ENCODE results near the gene KRTAP6-2. TPM values are rescaled to one million over a fixed set of nuclear protein-coding genes. Genes with fewer than 3 reads are reported as not detected.

The KRTAP6-2 gene
- total RNA-seq, 3 donors from 2014 or later: not detected

Other genes with a start within 250 kb of the KRTAP6-2 start
- not detected for gene KRTAP13-2, start 226.6 kb downstream of the KRTAP6-2 start, total RNA-seq
- gene KRTAP13-1, start 202.9 kb downstream of the KRTAP6-2 start, total RNA-seq: not detected
- not detected for gene KRTAP13-3, start 173.0 kb downstream of the KRTAP6-2 start, total RNA-seq
- gene KRTAP13-4, start 168.7 kb downstream of the KRTAP6-2 start, total RNA-seq: not detected
- gene KRTAP15-1, start 158.6 kb downstream of the KRTAP6-2 start, total RNA-seq: not detected
- not detected for gene KRTAP19-1, start 118.5 kb downstream of the KRTAP6-2 start, total RNA-seq
- not detected for gene KRTAP19-2, start 111.5 kb downstream of the KRTAP6-2 start, total RNA-seq
- gene KRTAP19-3, start 106.9 kb downstream of the KRTAP6-2 start, total RNA-seq: not detected
- gene KRTAP19-4, start 101.7 kb downstream of the KRTAP6-2 start, total RNA-seq: not detected
- not detected for gene KRTAP19-5, start 96.8 kb downstream of the KRTAP6-2 start, total RNA-seq
- not detected for gene KRTAP19-6, start 57.0 kb downstream of the KRTAP6-2 start, total RNA-seq
- not detected for gene KRTAP19-7, start 37.6 kb downstream of the KRTAP6-2 start, total RNA-seq
- gene KRTAP22-2, start 8.5 kb downstream of the KRTAP6-2 start, total RNA-seq: not detected
- not detected for gene KRTAP6-3, start 6.5 kb downstream of the KRTAP6-2 start, total RNA-seq
- gene KRTAP22-1, start 2.2 kb upstream of the KRTAP6-2 start, total RNA-seq: not detected
- gene KRTAP6-1, start 15.0 kb upstream of the KRTAP6-2 start, total RNA-seq: not detected
- gene KRTAP20-1, start 17.5 kb upstream of the KRTAP6-2 start, total RNA-seq: not detected
- not detected for gene KRTAP20-4, start 21.7 kb upstream of the KRTAP6-2 start, total RNA-seq
- gene KRTAP20-2, start 36.3 kb upstream of the KRTAP6-2 start, total RNA-seq: not detected
- gene KRTAP20-3, start 44.0 kb upstream of the KRTAP6-2 start, total RNA-seq: not detected
- not detected for gene KRTAP21-3, start 119.9 kb upstream of the KRTAP6-2 start, total RNA-seq
- not detected for gene KRTAP21-2, start 148.4 kb upstream of the KRTAP6-2 start, total RNA-seq
- not detected for gene KRTAP21-1, start 156.5 kb upstream of the KRTAP6-2 start, total RNA-seq
- gene KRTAP8-1, start 214.4 kb upstream of the KRTAP6-2 start, total RNA-seq: not detected
- not detected for gene KRTAP7-1, start 230.9 kb upstream of the KRTAP6-2 start, total RNA-seq